ENCODE data around the gene BCL2L13.

- no peak for TF ChIP-seq CTCF (IDR thresholded peaks at IDR 0.05)
- no peak for TF ChIP-seq POLR2A (IDR thresholded peaks at IDR 0.05)
Measured at GRCh38 chr22:17741866-17742526, 103.4 kb downstream of the BCL2L13 start.

Measured in right lobe of liver (tissue), 4 donors.